Hepatocyte (in vitro differentiated cells): ENCODE data around the gene ADAMTS7.

ENCODE experiments used
- EZH2 ChIP-seq: fragments of 200-600 bp; sonication (generic); IDR thresholded peaks from 2 replicates; pipeline ENCODE4 v1.6.1; 2016; ENCODE audit warnings: antibody characterized with exemption, mild to moderate bottlenecking, borderline replicate concordance
- EZH2phosphoT487 ChIP-seq: fragments of 200-600 bp; sonication (generic); IDR thresholded peaks from one replicate; pipeline ENCODE4 v1.6.1; 2018; ENCODE audit warnings: antibody characterized with exemption, mild to moderate bottlenecking, low read depth, moderate library complexity; ENCODE audit not compliant: unreplicated experiment, severe bottlenecking
- TF ChIP-seq, protein P1 (sequence below): fragments of 200-600 bp; sonication (generic); IDR thresholded peaks from 2 replicates; pipeline ENCODE4 v1.5.1; 2016; ENCODE audit warnings: antibody characterized with exemption, mild to moderate bottlenecking; ENCODE audit not compliant: poor library complexity

DNA sequence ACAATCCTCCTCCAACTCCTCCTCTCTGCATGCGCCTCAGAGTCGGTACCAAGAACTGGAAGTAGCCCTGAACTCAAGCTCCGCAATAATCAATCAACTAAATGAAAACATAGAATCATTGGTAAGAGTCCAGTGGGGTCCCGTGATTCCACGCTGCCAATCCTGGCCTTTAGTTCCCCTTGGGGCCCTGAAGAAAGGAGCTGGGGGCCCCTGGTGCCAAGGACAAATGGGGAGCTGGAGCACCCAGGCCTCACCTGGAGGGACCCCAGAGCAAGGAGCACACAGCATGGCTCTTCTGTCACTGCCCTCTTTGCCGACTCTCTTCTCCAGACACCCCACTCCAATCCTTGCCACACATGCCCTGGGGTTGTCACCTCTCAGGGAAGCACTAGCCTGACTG lies 80.3 kb downstream of the ADAMTS7 start:
- TF ChIP-seq, protein P1, sequence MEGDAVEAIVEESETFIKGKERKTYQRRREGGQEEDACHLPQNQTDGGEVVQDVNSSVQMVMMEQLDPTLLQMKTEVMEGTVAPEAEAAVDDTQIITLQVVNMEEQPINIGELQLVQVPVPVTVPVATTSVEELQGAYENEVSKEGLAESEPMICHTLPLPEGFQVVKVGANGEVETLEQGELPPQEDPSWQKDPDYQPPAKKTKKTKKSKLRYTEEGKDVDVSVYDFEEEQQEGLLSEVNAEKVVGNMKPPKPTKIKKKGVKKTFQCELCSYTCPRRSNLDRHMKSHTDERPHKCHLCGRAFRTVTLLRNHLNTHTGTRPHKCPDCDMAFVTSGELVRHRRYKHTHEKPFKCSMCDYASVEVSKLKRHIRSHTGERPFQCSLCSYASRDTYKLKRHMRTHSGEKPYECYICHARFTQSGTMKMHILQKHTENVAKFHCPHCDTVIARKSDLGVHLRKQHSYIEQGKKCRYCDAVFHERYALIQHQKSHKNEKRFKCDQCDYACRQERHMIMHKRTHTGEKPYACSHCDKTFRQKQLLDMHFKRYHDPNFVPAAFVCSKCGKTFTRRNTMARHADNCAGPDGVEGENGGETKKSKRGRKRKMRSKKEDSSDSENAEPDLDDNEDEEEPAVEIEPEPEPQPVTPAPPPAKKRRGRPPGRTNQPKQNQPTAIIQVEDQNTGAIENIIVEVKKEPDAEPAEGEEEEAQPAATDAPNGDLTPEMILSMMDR: no peak
- TF ChIP-seq EZH2 (no peak), EZH2phosphoT487 (no peak)
